ENCODE data around the gene PCDHB3.
"Not testable (repeated sequence)": the region's sequence is repeated elsewhere in the genome, so short reads cannot be mapped to it uniquely, and the experiment has no call there.

PCDHB3 gene

DNA sequence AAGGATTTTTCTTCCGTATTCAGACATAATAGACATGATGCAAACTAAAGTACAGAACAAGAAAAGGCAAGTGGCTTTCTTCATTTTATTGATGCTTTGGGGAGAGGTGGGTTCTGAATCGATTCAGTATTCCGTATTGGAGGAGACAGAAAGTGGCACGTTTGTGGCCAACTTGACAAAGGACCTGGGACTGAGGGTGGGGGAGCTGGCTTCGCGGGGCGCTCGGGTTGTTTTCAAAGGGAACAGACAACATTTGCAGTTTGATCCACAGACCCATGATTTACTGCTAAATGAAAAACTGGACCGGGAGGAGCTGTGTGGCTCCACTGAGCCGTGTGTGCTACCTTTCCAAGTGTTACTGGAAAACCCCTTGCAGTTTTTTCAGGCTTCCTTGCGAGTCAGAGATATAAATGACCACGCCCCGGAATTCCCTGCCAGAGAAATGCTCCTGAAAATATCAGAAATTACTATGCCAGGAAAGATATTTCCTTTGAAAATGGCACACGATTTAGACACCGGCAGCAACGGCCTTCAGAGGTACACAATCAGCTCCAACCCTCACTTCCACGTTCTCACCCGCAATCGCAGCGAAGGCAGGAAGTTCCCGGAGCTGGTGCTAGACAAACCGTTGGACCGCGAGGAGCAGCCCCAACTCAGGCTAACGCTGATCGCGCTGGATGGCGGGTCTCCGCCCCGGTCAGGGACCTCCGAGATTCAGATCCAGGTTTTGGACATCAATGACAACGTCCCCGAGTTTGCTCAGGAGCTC is 50.1 kb downstream of the PCDHB3 start:
- TF ChIP-seq ZFX (IDR thresholded peaks at IDR 0.05; ENCODE audit: borderline replicate concordance): no peak
- TF ChIP-seq, protein P1, sequence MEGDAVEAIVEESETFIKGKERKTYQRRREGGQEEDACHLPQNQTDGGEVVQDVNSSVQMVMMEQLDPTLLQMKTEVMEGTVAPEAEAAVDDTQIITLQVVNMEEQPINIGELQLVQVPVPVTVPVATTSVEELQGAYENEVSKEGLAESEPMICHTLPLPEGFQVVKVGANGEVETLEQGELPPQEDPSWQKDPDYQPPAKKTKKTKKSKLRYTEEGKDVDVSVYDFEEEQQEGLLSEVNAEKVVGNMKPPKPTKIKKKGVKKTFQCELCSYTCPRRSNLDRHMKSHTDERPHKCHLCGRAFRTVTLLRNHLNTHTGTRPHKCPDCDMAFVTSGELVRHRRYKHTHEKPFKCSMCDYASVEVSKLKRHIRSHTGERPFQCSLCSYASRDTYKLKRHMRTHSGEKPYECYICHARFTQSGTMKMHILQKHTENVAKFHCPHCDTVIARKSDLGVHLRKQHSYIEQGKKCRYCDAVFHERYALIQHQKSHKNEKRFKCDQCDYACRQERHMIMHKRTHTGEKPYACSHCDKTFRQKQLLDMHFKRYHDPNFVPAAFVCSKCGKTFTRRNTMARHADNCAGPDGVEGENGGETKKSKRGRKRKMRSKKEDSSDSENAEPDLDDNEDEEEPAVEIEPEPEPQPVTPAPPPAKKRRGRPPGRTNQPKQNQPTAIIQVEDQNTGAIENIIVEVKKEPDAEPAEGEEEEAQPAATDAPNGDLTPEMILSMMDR (IDR thresholded peaks at IDR 0.05): no peak
- H3K27ac ChIP-seq: no peak overlapping the region

DNA sequence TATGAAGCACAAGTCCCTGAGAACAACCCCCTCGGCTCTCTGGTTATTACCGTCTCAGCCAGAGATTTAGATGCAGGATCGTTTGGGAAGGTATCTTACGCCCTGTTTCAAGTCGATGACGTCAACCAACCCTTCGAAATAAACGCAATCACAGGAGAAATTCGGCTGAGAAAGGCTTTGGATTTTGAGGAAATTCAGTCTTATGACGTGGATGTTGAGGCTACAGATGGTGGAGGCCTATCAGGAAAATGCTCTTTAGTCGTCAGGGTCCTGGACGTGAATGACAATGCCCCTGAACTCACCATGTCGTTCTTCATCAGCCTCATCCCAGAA is 50.7 kb downstream of the PCDHB3 start:
- no peak overlapping the region for H3K27ac ChIP-seq
- no peak for TF ChIP-seq ZFX (IDR thresholded peaks at IDR 0.05; ENCODE audit: borderline replicate concordance)
- TF ChIP-seq, protein P1 (IDR thresholded peaks at IDR 0.05): no peak

DNA sequence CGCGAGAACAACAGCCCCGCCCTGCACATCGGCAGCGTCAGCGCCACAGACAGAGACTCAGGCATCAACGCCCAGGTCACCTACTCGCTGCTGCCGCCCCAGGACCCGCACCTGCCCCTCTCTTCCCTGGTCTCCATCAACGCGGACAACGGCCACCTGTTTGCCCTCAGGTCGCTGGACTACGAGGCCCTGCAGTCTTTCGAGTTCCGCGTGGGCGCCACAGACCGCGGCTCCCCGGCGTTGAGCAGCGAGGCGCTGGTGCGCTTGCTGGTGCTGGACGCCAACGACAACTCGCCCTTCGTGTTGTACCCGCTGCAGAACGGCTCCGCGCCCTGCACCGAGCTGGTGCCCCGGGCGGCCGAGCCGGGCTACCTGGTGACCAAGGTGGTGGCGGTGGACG is 51.4 kb downstream of the PCDHB3 start:
- not testable (repeated sequence) for H3K27ac ChIP-seq

DNA sequence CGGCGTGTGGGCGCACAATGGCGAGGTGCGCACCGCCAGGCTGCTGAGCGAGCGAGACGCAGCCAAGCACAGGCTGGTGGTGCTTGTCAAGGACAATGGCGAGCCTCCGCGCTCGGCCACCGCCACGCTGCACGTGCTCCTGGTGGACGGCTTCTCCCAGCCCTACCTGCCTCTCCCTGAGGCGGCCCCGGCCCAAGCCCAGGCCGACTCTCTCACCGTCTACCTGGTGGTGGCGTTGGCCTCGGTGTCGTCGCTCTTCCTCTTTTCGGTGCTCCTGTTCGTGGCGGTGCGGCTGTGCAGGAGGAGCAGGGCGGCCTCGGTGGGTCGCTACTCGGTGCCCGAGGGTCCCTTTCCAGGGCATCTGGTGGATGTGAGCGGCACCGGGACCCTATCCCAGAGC is 51.8 kb downstream of the PCDHB3 start:
- not testable (repeated sequence) for H3K27ac ChIP-seq
